T-helper 1 cell treated with Interleukin-12 subunit alpha and Interleukin-12 subunit beta and Interleukin-4 antibody, amounts not matched to agents 30 μg/mL and 1 μg/mL, for 36 hours (primary cell): Measurements from ENCODE around the gene BCL11B.

Source experiments
- H3K27ac Mint-ChIP-seq: one replicate; pipeline ENCODE4 v1.8.0; 2021; ENCODE audit warnings: mild to moderate bottlenecking, mixed read lengths
- H3K27me3 Mint-ChIP-seq: one replicate; pipeline ENCODE4 v1.8.0; 2021; ENCODE audit warnings: low read depth, mixed read lengths
- H3K36me3 Mint-ChIP-seq: one replicate; pipeline ENCODE4 v1.8.0; 2021; ENCODE audit warnings: low read depth, mixed read lengths
- H3K4me1 Mint-ChIP-seq: one replicate; pipeline ENCODE4 v1.8.0; 2021; ENCODE audit warnings: low read depth, mixed read lengths
- H3K4me3 Mint-ChIP-seq: one replicate; pipeline ENCODE4 v1.8.0; 2021; ENCODE audit warnings: mild to moderate bottlenecking, moderate library complexity, mixed read lengths
- H3K9me3 Mint-ChIP-seq: one replicate; pipeline ENCODE4 v1.8.0; 2021; ENCODE audit warnings: mixed read lengths

The BCL11B gene

GRCh38 chr14:99266181-99267178 is 5.5 kb downstream of the BCL11B start:
- Mint-ChIP-seq H3K27ac (peak overlapping the region; percentile 97), H3K4me3 (peak overlapping the region; percentile 93), H3K4me1 (peaks cover 54% of the 10 kb centered on the region), H3K27me3 (no peaks in the 10 kb centered on the region), H3K36me3 (peaks cover 59% of the 10 kb centered on the region), H3K9me3 (no peaks in the 10 kb centered on the region)

- Mint-ChIP-seq H3K27ac (peak overlapping the region; percentile 97), H3K9me3 (no peaks in the 10 kb centered on the region), H3K36me3 (peaks cover 61% of the 10 kb centered on the region), H3K4me3 (peak overlapping the region; percentile 93), H3K4me1 (peaks cover 61% of the 10 kb centered on the region), H3K27me3 (no peaks in the 10 kb centered on the region)
These were observed 6.4 kb downstream of the BCL11B start for GRCh38 chr14:99265571-99265970.

- H3K9me3 Mint-ChIP-seq = no peaks in the 10 kb centered on the region
- peaks cover 65% of the 10 kb centered on the region for H3K4me1 Mint-ChIP-seq
- peaks cover 60% of the 10 kb centered on the region for H3K36me3 Mint-ChIP-seq
- peak overlapping the region; percentile 97 for H3K27ac Mint-ChIP-seq
- H3K4me3 Mint-ChIP-seq = peak overlapping the region; percentile 93
- H3K27me3 Mint-ChIP-seq = no peaks in the 10 kb centered on the region
These were observed 7.1 kb downstream of the BCL11B start for GRCh38 chr14:99264691-99265450.

GRCh38 chr14:99263564-99264330 is 8.2 kb downstream of the BCL11B start:
- no peaks in the 10 kb centered on the region for H3K9me3 Mint-ChIP-seq
- peaks cover 61% of the 10 kb centered on the region for H3K36me3 Mint-ChIP-seq
- H3K4me3 Mint-ChIP-seq = peak overlapping the region; percentile 93
- peak overlapping the region; percentile 97 for H3K27ac Mint-ChIP-seq
- H3K27me3 Mint-ChIP-seq = no peaks in the 10 kb centered on the region
- H3K4me1 Mint-ChIP-seq = peaks cover 76% of the 10 kb centered on the region

GRCh38 chr14:99262977-99263448 is 9.0 kb downstream of the BCL11B start:
- H3K4me1 Mint-ChIP-seq = peaks cover 83% of the 10 kb centered on the region
- H3K27ac Mint-ChIP-seq = peak overlapping the region; percentile 97
- peak overlapping the region; percentile 93 for H3K4me3 Mint-ChIP-seq
- peaks cover 59% of the 10 kb centered on the region for H3K36me3 Mint-ChIP-seq
- no peaks in the 10 kb centered on the region for H3K27me3 Mint-ChIP-seq
- H3K9me3 Mint-ChIP-seq = no peaks in the 10 kb centered on the region

GRCh38 chr14:99261912-99262787 is 9.8 kb downstream of the BCL11B start:
- H3K9me3 Mint-ChIP-seq = no peaks in the 10 kb centered on the region
- H3K27ac Mint-ChIP-seq = peak overlapping the region; percentile 97
- H3K27me3 Mint-ChIP-seq = no peaks in the 10 kb centered on the region
- peaks cover 84% of the 10 kb centered on the region for H3K4me1 Mint-ChIP-seq
- H3K36me3 Mint-ChIP-seq = peaks cover 59% of the 10 kb centered on the region
- peak overlapping the region; percentile 93 for H3K4me3 Mint-ChIP-seq

- Mint-ChIP-seq H3K9me3 (no peaks in the 10 kb centered on the region), H3K4me3 (peak overlapping the region; percentile 93), H3K27me3 (no peaks in the 10 kb centered on the region), H3K27ac (peak overlapping the region; percentile 97), H3K36me3 (peaks cover 59% of the 10 kb centered on the region), H3K4me1 (peaks cover 85% of the 10 kb centered on the region)
These were observed 11.1 kb downstream of the BCL11B start for GRCh38 chr14:99260587-99261551.

GRCh38 chr14:99260116-99260515 is 11.9 kb downstream of the BCL11B start:
- Mint-ChIP-seq H3K27ac (peak overlapping the region; percentile 97), H3K36me3 (peaks cover 59% of the 10 kb centered on the region), H3K4me3 (peak overlapping the region; percentile 93), H3K9me3 (no peaks in the 10 kb centered on the region), H3K4me1 (peaks cover 85% of the 10 kb centered on the region), H3K27me3 (no peaks in the 10 kb centered on the region)

- H3K27me3 Mint-ChIP-seq = no peaks in the 10 kb centered on the region
- peak overlapping the region; percentile 93 for H3K4me3 Mint-ChIP-seq
- peaks cover 84% of the 10 kb centered on the region for H3K4me1 Mint-ChIP-seq
- peak overlapping the region; percentile 97 for H3K27ac Mint-ChIP-seq
- no peaks in the 10 kb centered on the region for H3K9me3 Mint-ChIP-seq
- peaks cover 58% of the 10 kb centered on the region for H3K36me3 Mint-ChIP-seq
These were observed 12.9 kb downstream of the BCL11B start for GRCh38 chr14:99258876-99259726.

- peak overlapping the region; percentile 93 for H3K4me3 Mint-ChIP-seq
- no peaks in the 10 kb centered on the region for H3K27me3 Mint-ChIP-seq
- peaks cover 58% of the 10 kb centered on the region for H3K36me3 Mint-ChIP-seq
- peak overlapping the region; percentile 97 for H3K27ac Mint-ChIP-seq
- no peaks in the 10 kb centered on the region for H3K9me3 Mint-ChIP-seq
- H3K4me1 Mint-ChIP-seq = peaks cover 84% of the 10 kb centered on the region
These were observed 13.6 kb downstream of the BCL11B start for GRCh38 chr14:99258341-99258861.

GRCh38 chr14:99257673-99258221 is 14.2 kb downstream of the BCL11B start:
- peaks cover 85% of the 10 kb centered on the region for H3K4me1 Mint-ChIP-seq
- peaks cover 63% of the 10 kb centered on the region for H3K36me3 Mint-ChIP-seq
- H3K27me3 Mint-ChIP-seq = no peaks in the 10 kb centered on the region
- H3K4me3 Mint-ChIP-seq = peak overlapping the region; percentile 93
- no peaks in the 10 kb centered on the region for H3K9me3 Mint-ChIP-seq
- peak overlapping the region; percentile 97 for H3K27ac Mint-ChIP-seq
